Left hindlimb (tissue), 1 donor: ENCODE results near the gene PSMB4.

ENCODE experiments used
- DNase-seq: peaks from one replicate; pipeline ENCODE4 v3.0.0-alpha.2; 2018

The PSMB4 gene

GRCh38 chr1:151443846-151444782 is 44.7 kb downstream of the PSMB4 start:
- no peak for DNase-seq

- DNase-seq, result no peak
These were observed 45.4 kb downstream of the PSMB4 start for GRCh38 chr1:151444783-151445177.

DNA sequence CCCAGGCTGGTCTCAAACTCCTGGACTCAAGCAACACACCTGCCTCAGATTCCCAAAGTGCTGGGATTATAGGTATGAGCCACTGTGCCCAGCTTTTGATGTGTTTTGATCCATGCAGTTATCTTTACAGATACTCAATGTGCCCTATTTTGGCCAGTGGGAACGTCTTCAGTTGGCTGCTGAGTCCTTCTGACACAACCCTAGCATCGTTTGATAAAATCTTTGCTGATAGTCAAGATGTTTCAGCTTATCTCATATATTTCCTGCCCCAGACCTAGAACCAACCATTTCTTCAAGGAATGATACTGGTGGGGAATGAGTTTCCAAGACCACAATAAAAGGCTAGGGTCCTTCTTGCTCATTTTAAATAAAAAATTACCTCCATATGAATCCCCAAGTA is 48.3 kb downstream of the PSMB4 start:
- no peak for DNase-seq
